Body of pancreas (tissue), 4 donors: ENCODE measurements around the gene ERBB4.

Experiments
- POLR2A ChIP-seq, 3 donors: fragments of 450-650 bp; IDR thresholded peaks; one replicate each; pipeline ENCODE4 v1.6.1; 2016; ENCODE audit warnings: antibody characterized with exemption in 3 of 3, mild to moderate bottlenecking in 2 of 3
- TF ChIP-seq, protein P1 (sequence below), 7 experiments: fragments of 450-650 bp in 4 of 7; fragments of 200-600 bp in 3 of 7; sonication (generic) in 3 of 7; IDR thresholded peaks; one replicate each; pipeline ENCODE4 v1.5.1; 2016 to 2019; ENCODE audit warnings: antibody characterized with exemption in 7 of 7

DNA sequence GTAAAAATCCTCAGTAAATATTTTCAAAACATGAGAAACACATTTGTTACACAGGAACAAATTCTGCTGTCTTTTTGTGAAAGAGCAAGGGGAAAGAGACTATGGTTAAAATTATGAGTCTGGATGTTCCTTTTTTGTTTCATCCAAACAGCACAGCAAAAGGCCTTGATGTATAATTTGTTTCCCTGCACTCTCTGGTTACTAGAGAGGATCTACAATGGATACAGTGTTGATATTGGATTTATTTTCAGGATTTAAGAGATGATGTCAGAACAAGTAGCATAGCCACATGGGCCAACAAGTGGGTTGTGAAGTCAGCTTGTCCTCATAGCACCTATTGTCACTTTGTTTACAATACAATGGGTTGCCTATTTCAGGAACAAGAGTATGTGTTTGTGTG, 11.3 kb upstream of the ERBB4 start:
- TF ChIP-seq, protein P1, sequence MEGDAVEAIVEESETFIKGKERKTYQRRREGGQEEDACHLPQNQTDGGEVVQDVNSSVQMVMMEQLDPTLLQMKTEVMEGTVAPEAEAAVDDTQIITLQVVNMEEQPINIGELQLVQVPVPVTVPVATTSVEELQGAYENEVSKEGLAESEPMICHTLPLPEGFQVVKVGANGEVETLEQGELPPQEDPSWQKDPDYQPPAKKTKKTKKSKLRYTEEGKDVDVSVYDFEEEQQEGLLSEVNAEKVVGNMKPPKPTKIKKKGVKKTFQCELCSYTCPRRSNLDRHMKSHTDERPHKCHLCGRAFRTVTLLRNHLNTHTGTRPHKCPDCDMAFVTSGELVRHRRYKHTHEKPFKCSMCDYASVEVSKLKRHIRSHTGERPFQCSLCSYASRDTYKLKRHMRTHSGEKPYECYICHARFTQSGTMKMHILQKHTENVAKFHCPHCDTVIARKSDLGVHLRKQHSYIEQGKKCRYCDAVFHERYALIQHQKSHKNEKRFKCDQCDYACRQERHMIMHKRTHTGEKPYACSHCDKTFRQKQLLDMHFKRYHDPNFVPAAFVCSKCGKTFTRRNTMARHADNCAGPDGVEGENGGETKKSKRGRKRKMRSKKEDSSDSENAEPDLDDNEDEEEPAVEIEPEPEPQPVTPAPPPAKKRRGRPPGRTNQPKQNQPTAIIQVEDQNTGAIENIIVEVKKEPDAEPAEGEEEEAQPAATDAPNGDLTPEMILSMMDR (IDR thresholded peaks at IDR 0.05), result no peak
- TF ChIP-seq POLR2A (IDR thresholded peaks at IDR 0.05), result no peak
